Measurements from ENCODE around the gene LMO1. TPM values are rescaled to one million over a fixed set of nuclear protein-coding genes. Genes with fewer than 3 reads are reported as not detected.

LMO1 gene
- total RNA-seq, 1 experiment from 2014 or later = 1.7 TPM

GRCh38 chr11:8227156-8228152, 36.2 kb downstream of the LMO1 start:
- DNase-seq (ENCODE audit: low spot score) = peak; percentile 57

GRCh38 chr11:8225589-8226036, 38.1 kb downstream of the LMO1 start:
- DNase-seq (ENCODE audit: low spot score) = peak; percentile 63

GRCh38 chr11:8224711-8225110, 39.0 kb downstream of the LMO1 start:
- DNase-seq (ENCODE audit: low spot score) = no peak

- no peak for DNase-seq (ENCODE audit: low spot score)
Observed at GRCh38 chr11:8224161-8224591, 39.5 kb downstream of the LMO1 start.

GRCh38 chr11:8223513-8223900, 40.2 kb downstream of the LMO1 start:
- DNase-seq (ENCODE audit: low spot score) = no peak

- DNase-seq (ENCODE audit: low spot score) = no peak
Observed at GRCh38 chr11:8222820-8223512, 40.7 kb downstream of the LMO1 start.

GRCh38 chr11:8221917-8222495, 41.7 kb downstream of the LMO1 start:
- no peak for DNase-seq (ENCODE audit: low spot score)

- DNase-seq (ENCODE audit: low spot score) = no peak
Observed at GRCh38 chr11:8221046-8221723, 42.5 kb downstream of the LMO1 start.

GRCh38 chr11:8220261-8221045, 43.2 kb downstream of the LMO1 start:
- DNase-seq (ENCODE audit: low spot score) = no peak

- DNase-seq (ENCODE audit: low spot score) = peak; percentile 66
Observed at GRCh38 chr11:8219257-8220021, 44.2 kb downstream of the LMO1 start.

- no peak for DNase-seq (ENCODE audit: low spot score)
Observed at GRCh38 chr11:8218840-8219239, 44.8 kb downstream of the LMO1 start.

GRCh38 chr11:8218409-8218808, 45.3 kb downstream of the LMO1 start:
- DNase-seq (ENCODE audit: low spot score) = no peak

GRCh38 chr11:8217926-8218325, 45.8 kb downstream of the LMO1 start:
- no peak for DNase-seq (ENCODE audit: low spot score)

- DNase-seq (ENCODE audit: low spot score) = no peak
Observed at GRCh38 chr11:8217136-8217535, 46.5 kb downstream of the LMO1 start.

GRCh38 chr11:8213376-8213775, 50.3 kb downstream of the LMO1 start:
- DNase-seq (ENCODE audit: low spot score) = no peak

GRCh38 chr11:8209208-8209807, 54.4 kb downstream of the LMO1 start:
- DNase-seq (ENCODE audit: low spot score) = no peak

GRCh38 chr11:8207080-8208000, 56.3 kb downstream of the LMO1 start:
- DNase-seq (ENCODE audit: low spot score) = peak; percentile 39

GRCh38 chr11:8206251-8207079, 57.2 kb downstream of the LMO1 start:
- DNase-seq (ENCODE audit: low spot score) = no peak
